ENCODE results near the gene GNG13.
"Not testable (repeated sequence)": the region's sequence is repeated elsewhere in the genome, so short reads cannot be mapped to it uniquely, and the experiment has no call there.

GNG13 gene

GRCh38 chr16:776824-777223, 23.7 kb downstream of the GNG13 start:
- DNase-seq, result no peak

- DNase-seq, result not testable (repeated sequence)
Observed at GRCh38 chr16:776298-776697, 24.2 kb downstream of the GNG13 start.

- peak; percentile 58 for DNase-seq
Observed at GRCh38 chr16:775236-775796, 25.2 kb downstream of the GNG13 start.

GRCh38 chr16:774086-775001, 26.2 kb downstream of the GNG13 start:
- peak; percentile 32 for DNase-seq

GRCh38 chr16:772959-773358, 27.6 kb downstream of the GNG13 start:
- DNase-seq, result peak; percentile 79

- no peak for DNase-seq
Observed at GRCh38 chr16:770411-770810, 30.1 kb downstream of the GNG13 start.

GRCh38 chr16:769934-770333, 30.6 kb downstream of the GNG13 start:
- DNase-seq, result no peak

- no peak for DNase-seq
Observed at GRCh38 chr16:769184-769784, 31.2 kb downstream of the GNG13 start.

- DNase-seq, result no peak
Observed at GRCh38 chr16:768428-768827, 32.1 kb downstream of the GNG13 start.

GRCh38 chr16:767743-768235, 32.7 kb downstream of the GNG13 start:
- DNase-seq, result no peak

GRCh38 chr16:766820-767640, 33.5 kb downstream of the GNG13 start:
- no peak for DNase-seq

- no peak for DNase-seq
Observed at GRCh38 chr16:766008-766819, 34.3 kb downstream of the GNG13 start.

GRCh38 chr16:765488-765865, 35.1 kb downstream of the GNG13 start:
- no peak for DNase-seq

GRCh38 chr16:764848-765487, 35.6 kb downstream of the GNG13 start:
- DNase-seq, result no peak

- no peak for DNase-seq
Observed at GRCh38 chr16:764184-764750, 36.3 kb downstream of the GNG13 start.

GRCh38 chr16:763369-764183, 37.0 kb downstream of the GNG13 start:
- DNase-seq, result no peak

GRCh38 chr16:762595-763268, 37.8 kb downstream of the GNG13 start:
- no peak for DNase-seq

- no peak for DNase-seq
Observed at GRCh38 chr16:761625-762513, 38.7 kb downstream of the GNG13 start.

Data from NCI-H146 (cell line).